Retina (tissue), 1 donor: Measurements from ENCODE around the gene PALM3.

ENCODE experiments used
- DNase-seq: peaks from one replicate; pipeline ENCODE4 v3.0.0-alpha.2; 2016

PALM3 gene

DNA sequence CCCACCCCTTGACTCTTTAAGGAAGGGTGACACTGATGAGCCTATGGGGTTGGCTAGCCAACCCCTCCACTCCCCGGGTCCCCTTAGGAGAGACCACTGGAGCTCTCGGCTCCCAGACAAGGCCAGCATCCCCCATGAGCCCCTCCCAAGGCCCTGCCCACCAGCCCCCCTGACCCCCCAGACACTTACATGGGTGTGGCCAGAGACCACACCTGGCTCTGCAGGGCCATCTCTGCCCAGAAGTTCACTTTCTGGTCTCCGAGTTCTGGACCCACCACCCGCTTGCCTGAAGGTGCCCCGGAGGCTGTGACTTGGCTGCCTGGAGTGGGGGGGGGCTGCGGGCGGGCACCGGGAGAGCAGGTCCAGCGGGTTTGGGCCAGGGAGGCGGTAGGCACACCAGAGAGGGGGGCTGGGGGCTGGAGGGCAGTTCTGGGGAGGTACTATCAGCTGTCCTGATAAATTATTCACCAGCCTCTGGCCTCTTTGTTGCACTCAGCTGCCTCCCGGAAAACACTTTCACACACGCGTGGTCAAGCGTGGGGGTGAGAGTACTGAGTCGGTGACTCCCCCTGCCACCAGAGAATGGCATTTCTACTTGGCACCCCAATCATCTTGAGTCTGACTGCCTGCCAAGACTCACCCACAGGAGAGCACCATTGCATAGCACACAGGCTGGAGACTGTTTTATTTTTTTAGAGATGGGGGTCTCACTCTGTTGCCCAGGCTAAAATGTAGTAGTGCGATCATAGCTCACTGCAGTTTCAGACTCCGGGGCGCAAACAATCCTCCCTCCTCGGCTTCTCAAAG lies at the start of gene PALM3:
Gene PALM3, minus strand, starts transcription at position 326 of the 807 bp plus-strand sequence. Its CDS starts 96 bp downstream, at position 230.
- no peak for DNase-seq

GRCh38 chr19:14111486-14111885 lies 49.6 kb upstream of the PALM3 start:
- no peak for DNase-seq

DNA sequence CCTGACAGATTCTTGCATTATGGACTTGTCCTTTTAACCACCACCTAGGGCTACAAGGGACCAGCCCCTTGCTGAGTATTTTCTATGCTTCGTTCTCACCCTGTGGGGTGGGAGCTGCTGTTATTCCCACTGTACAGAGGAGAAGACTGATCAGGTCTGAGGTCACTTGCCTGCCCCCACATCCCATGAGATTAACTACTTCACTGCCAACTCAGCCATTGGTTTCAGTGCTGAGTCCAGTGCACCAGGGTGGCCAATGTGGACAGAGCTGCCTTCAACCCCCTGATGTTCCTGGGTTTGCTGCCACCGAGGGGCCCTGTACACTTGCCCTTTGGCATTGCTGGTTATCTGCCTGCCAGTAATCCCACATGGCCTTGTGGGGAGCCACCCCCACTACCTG lies 48.8 kb upstream of the PALM3 start:
- DNase-seq: no peak

GRCh38 chr19:14107581-14108461 lies 45.9 kb upstream of the PALM3 start:
- DNase-seq: no peak

DNA sequence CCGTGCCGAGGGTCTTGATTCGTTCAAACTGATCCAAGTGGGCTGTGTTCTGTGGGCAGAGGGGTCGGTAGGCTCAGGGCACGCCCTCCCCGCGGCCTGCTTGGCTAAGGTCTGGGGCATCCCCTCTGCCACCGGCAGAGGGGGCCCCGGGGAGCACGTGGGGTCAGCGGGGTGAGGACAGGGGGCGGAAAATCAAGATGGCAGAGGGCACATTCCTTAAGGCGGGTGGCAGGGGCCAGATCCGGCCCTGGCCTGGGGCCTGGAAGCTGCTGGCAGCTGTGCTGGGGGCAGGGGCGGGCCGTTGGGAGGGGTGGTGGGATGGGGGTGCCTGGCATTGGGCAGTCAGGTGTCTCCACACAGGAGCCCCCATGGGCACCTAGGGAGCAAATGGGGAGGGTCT lies 45.0 kb upstream of the PALM3 start:
- no peak for DNase-seq

GRCh38 chr19:14105680-14106079 lies 43.8 kb upstream of the PALM3 start:
- DNase-seq: no peak

- DNase-seq: no peak
Observed at GRCh38 chr19:14103310-14103709, 41.4 kb upstream of the PALM3 start.

GRCh38 chr19:14102756-14103155 lies 40.9 kb upstream of the PALM3 start:
- no peak for DNase-seq

GRCh38 chr19:14102102-14102696 lies 40.3 kb upstream of the PALM3 start:
- no peak for DNase-seq

DNA sequence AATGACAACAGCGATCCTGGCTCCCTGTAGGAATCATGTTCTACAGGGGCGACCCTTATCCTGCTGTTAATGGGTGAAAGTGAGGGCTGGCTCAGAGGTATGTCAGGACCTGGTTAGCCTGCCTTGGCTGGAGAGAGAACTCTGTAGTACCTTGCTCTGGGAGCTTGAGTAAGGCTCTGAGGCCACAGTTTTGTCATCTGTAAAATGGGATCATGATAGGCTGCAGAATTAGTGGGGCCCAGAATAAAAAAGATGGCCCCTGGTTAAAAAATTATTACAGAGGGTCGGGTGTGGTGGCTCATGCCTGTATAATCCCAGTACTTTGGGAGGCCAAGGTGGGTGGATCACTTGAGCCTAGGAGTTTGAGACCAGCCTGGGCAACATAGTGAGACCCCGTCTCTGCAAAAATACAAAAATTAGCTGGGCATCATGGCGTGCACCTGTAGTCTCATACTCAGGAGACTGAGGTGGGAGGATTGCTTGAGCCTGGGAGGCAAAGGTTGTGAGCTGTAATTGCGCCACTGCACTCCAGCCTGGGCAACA lies 39.2 kb upstream of the PALM3 start:
- no peak for DNase-seq

GRCh38 chr19:14097532-14098151 lies 35.8 kb upstream of the PALM3 start:
- no peak for DNase-seq

DNA sequence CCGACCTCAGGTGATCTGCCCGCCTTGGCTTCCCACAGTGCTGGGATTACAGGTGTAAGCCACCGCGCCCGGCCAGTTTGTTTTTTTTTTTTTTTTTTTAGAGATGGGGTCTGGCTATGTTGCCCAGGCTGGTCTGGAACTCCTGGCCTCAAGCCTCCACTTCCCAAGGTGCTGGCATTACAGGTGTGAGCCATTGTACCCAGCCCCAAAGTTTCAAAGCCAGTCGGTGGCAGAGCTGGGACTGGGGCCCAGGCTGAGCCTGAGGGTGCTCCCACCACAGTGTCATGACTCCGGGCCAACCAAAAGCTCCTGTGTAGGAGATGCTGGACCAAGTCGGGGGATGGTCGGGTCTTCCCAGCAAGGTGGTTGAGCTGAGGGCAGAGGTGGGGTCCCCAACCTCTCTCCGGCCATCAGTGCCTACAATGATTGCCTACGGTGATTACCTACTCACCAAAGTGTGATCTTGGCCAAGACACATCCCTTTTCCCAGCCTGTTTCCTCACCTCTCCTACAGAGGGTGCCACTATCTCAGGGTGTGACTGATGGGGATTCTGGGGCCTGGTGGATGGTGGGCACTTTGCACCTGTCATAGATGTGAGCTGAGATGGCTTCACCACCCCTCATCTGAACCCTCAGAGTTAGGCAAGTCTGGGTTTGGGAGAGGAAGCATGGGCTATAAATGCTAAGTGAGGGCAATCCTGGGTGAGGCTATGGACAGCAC lies 34.6 kb upstream of the PALM3 start:
- no peak for DNase-seq

- no peak for DNase-seq
Observed at GRCh38 chr19:14094854-14095253, 33.0 kb upstream of the PALM3 start.

- DNase-seq: no peak
Observed at GRCh38 chr19:14093117-14093823, 31.4 kb upstream of the PALM3 start.

DNA sequence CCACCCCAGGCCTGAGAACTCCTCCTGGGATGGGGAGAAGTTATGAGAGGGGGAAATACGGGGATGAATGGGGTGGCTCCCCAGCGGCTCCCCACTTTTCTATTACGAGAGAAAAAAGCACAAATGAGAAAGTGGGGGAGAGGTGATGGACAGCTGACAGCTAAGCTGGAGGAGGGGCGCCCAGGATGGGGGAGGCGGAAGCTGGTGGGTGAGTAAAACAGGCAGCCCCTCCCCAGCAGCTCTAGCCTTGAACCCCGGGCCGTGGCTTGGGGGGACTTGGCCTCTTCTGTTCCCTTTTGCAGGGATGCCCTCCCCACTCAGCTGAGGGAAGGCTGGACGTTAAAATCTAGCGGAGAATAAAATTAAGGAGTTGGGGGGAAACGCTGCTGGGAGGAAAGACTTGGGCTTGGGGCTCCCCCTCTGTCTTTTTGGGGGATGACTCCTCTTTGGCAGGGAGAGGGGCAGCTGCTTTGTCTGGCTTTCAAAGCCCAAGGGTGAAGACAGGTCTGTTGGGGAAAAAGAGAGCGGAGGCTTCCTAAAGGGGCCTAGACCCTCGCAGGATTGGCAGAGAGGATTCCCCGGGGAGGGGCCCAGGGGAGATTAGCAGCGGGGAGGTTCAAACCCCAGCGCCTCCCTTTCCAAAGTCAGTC lies 30.1 kb upstream of the PALM3 start:
- no peak for DNase-seq

DNA sequence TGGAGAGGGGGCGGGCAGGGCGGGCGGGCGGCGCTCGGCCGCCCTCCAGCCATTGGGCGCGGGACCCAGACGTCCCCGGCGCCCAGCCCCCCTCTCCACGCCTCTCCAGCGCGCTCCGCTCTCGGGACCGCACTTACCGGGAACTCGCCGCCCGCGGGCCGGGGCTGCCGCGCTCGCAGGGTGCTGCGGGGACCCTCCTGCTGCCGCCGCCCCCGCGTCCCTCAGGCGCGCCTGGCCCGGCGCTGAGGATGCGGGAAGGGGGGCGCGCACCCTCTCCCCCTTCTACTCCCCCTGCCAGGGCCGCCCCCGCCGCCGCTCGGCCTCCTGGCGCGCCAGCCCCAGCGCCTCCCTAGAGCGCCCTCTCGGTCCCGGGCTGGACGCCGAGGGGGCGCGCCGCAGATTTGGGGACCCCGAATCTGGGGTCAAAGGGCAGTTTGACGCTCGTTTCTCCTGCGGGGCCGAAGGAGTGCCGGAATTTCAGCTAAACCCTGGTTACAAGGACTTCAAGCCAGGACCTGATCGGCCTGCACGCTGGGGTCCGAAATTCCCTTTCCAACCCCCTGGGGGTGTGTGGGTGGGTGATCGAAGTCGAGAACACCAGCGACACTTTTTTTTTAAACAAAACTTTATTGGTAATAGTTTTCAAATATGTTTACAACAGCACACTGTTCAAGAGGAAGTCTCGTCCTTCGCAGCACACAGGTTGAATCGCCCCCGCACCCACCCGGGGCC lies 29.4 kb upstream of the PALM3 start:
- peak; percentile 81 for DNase-seq

DNA sequence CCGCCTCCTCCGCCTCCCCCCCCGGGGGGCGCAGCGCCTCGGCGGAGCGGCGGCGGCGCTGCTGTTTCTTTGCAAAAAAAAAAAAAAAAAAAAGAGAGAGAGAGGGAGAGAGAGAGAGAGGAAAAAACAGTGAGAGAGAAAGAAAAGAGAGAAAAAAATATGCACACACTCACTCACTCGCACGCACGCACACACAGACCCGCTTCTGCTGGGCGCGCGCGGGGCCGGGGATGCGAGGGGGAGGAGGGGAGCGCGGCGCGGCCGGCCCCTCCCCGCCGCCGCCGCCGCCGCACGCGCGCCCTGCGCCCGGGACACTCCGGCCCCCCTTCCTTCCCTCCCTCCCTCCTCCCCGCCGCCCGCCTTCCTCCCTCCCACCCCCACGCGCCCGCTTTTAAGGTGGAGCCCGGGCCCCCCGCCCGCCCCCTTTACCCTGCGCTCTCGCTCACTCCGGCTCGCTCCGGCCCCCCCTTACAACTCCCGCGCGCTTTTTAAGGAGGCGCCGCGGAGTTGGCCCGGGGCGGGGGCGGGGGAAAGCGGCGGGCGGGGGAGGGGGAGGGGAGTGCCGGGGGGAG lies 28.7 kb upstream of the PALM3 start, which contains the start of gene SAMD1:
Gene SAMD1, minus strand, starts transcription at position 243 of the 572 bp plus-strand sequence.
- peak; percentile 66 for DNase-seq

DNA sequence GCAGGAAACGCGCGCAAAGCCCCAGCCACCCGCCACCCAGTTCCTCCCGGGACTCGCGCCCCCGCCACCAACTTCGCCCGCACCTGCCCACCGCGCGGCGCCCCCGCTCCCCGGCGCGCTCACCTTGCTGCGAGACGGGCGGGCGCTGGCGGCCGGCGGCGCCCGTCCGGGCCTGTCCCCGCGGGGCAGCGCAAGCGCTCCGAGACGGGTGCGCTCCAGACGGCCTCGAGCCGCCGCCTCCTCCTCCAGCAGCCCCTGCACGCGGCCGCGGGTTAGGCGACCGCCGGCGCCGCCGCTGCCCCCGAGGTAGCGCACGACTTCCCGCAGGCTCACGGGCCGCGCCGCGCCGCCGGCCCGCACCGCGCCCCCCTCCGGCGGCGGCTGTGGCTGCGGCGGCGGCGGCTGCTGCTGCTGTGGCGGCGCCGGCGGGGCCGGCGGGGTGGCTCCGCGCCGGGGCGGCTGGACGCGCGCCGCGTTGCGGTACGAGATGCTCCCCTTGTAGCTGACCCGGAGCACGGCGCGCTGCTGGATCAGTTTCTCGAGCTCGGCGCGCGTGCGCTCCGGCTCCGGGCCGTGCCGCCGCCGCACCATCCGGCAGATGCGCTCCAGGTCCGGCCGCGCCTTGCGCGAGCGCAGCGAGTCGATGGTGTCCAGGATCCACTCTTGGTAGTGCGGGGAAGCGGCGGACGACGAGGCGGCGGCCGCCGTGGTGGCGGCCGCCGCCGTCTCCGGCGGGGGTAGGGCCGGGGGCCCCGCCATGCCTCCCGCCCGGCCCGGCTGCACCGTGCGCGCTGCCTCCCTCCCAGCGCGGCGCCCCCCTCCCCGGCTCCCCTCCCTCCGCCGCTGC lies 28.0 kb upstream of the PALM3 start:
- peak; percentile 56 for DNase-seq

- DNase-seq: no peak
Observed at GRCh38 chr19:14089412-14089661, 27.5 kb upstream of the PALM3 start.
